GM18508 (cell line): ENCODE data around the gene MCRIP2.
"Not testable (repeated sequence)": the region's sequence is repeated elsewhere in the genome, so short reads cannot be mapped to it uniquely, and the experiment has no call there.

Source experiments
- ATAC-seq: cut with Tn5 transposase; IDR thresholded peaks from one replicate; pipeline ENCODE4 v1.9.1; 2021; ENCODE audit warnings: moderate number of reproducible peaks; ENCODE audit not compliant: insufficient read depth, unreplicated experiment

Gene MCRIP2

DNA sequence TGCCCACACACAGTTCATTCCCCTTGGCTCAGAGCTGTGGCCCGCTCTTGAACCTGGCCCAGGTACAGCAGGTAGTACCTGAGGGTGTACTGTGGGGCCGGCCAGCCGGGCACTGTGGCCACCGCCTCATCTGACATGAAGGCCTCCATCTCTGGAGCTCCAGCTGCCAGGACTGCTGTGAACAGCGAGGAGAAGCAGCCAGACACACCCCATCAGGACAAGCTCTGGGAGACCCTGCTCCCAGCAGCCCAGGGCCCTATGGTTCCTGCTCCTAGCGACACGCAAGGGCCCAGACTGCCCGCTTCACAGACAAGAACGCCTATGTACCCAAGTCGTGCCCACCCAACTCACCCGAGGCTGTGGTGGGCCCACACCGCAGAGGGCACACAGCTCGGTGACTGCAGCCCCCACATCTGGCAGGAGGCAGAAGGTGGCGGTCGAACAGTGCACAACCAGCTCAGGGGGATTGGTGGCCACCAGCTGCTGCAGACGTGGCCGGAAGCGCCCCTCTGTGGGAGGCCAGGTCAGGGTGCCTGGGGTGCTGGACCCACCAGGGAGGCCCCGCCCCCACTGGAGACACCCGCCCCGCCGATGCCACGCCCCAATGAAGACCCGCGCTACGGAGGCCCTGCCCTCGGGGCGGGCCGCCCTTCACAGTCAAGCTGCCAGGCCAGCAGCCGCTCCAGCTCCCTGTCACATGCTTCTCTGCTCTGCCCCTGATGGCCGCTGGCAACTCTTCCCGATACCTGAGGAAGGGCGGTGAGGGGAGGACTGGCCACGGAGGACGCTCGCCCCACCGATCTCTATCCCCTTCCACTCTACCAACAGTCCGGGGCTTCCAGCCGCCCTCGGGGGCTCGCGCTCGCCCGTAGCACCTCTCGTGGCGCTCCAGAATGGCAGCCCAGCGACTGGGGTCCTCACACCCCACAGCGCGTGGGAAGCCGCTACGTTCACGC is 37.5 kb downstream of the MCRIP2 start:
- no peak for ATAC-seq

DNA sequence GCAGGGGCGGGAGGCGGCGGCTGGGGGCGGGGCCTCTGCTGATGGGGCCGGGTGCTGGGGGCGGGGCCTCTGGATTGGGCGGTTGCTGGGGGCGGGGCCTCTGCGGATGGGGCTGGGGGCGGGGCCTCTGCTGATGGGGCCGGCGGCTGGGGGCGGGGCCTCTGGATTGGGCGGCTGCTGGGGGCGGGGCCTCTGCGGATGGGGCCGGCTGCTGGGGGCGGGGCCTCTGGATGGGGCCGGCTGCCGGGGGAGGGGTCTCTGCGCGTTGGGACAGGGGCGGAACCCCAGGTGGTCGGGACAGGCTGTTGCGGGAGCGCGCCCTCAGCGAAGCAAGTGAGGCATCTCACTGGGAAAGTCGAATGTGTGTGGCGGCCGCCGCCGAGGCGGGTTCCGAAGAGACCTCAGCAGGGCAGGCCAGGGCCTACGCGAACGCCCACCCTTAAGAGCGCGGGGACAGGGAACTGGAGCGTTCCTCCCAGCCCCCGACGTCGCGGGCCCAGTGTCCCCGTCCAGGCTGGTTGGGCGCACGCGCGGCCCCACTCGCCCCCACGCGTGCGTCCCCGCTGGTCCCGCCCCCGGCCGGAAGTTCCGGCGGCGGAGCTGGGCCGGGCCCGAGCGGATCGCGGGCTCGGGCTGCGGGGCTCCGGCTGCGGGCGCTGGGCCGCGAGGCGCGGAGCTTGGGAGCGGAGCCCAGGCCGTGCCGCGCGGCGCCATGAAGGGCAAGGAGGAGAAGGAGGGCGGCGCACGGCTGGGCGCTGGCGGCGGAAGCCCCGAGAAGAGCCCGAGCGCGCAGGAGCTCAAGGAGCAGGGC is 38.4 kb downstream of the MCRIP2 start, which contains the start of gene STUB1:
STUB1 (plus strand) TSS at position 597 of the 811 bp plus-strand sequence; CDS start at position 713, 116 bp downstream.
- no peak for ATAC-seq

DNA sequence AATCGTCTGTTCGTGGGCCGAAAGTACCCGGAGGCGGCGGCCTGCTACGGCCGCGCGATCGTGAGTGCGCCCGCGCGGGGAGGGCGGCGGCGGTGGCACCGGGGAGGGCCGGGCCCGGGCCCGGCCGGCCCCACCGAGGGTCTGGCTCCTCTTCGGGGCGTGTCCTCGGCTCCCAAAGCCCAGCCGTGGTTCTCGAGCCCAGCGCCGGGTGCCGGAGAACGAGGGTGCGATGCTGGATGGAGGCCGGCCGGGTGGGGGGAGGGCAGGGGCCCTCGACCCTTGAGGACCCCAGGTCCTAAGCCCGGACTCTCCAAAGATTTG is 39.0 kb downstream of the MCRIP2 start:
- ATAC-seq, result no peak

DNA sequence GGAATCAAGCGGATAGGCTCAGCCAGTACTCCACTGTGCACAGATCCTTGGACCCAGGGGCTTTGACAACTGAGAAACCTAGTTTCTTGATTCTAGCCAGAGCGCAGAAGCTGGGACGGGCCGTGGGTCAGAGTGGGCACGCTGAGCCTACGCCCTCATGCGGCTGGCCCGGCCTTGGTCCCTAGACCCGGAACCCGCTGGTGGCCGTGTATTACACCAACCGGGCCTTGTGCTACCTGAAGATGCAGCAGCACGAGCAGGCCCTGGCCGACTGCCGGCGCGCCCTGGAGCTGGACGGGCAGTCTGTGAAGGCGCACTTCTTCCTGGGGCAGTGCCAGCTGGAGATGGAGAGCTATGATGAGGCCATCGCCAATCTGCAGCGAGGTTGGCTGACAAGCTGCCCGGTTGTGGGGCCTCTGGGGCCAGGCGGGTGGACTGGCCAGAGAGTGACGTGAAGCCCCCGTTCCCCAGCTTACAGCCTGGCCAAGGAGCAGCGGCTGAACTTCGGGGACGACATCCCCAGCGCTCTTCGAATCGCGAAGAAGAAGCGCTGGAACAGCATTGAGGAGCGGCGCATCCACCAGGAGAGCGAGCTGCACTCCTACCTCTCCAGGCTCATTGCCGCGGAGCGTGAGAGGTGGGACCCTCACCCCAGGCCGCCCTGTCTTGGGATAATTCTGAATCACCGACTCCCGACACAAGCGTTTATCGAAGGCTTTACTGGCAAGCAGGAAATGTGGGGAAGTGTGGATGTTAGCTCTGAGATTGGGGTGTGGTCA is 39.5 kb downstream of the MCRIP2 start:
- no peak for ATAC-seq

DNA sequence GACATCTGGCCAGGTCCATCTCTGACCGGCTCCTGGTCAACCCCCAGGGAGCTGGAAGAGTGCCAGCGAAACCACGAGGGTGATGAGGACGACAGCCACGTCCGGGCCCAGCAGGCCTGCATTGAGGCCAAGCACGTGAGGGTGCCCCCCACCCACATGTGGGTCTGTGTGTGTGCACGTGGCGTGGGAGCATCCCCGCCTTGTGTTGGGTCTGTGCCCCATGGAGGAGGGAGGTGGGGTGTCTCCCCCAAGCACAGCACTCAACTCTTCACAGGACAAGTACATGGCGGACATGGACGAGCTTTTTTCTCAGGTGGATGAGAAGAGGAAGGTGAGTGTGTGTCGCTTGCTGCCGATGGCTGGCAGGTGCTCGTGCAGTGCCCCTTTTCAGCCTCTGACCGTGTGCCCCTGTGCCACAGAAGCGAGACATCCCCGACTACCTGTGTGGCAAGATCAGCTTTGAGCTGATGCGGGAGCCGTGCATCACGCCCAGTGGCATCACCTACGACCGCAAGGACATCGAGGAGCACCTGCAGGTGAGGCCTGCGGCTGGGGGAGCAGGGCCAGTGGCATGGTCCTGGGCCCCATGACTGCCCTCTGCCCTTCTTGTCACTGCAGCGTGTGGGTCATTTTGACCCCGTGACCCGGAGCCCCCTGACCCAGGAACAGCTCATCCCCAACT is 40.3 kb downstream of the MCRIP2 start:
- ATAC-seq, result no peak

DNA sequence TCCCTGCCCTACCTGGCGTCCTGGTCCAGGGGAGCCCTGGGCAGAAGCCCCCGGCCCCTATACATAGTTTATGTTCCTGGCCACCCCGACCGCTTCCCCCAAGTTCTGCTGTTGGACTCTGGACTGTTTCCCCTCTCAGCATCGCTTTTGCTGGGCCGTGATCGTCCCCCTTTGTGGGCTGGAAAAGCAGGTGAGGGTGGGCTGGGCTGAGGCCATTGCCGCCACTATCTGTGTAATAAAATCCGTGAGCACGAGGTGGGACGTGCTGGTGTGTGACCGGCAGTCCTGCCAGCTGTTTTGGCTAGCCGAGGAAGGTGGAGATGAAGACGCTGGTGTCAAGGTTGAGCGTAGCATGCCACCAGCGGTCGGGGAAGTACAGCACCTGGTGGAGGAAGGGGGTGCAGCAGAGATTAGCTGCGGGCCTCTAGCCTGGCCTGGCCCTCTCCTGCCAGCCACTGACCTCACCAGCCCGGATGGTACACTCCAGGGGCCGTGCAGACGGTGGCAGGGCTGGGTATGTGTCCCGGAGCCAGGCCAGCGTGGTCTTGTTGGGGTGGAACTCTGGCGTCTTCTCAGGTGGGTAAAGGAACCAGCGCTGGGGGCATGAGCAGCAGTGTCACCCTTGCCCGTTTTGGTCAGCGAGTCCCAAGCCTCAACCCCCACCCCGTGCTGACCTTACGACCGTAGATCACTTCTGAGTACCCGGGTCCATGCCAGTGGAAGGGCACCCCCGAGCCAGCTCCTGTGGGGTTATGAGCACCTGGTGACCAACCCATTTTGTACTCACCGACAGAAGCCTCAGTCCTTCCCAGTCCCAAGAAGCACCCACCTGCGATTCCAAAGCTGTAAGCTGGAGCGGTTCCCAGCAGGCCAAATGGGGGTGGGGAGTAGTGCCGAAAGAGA is 41.1 kb downstream of the MCRIP2 start:
- ATAC-seq, result no peak

DNA sequence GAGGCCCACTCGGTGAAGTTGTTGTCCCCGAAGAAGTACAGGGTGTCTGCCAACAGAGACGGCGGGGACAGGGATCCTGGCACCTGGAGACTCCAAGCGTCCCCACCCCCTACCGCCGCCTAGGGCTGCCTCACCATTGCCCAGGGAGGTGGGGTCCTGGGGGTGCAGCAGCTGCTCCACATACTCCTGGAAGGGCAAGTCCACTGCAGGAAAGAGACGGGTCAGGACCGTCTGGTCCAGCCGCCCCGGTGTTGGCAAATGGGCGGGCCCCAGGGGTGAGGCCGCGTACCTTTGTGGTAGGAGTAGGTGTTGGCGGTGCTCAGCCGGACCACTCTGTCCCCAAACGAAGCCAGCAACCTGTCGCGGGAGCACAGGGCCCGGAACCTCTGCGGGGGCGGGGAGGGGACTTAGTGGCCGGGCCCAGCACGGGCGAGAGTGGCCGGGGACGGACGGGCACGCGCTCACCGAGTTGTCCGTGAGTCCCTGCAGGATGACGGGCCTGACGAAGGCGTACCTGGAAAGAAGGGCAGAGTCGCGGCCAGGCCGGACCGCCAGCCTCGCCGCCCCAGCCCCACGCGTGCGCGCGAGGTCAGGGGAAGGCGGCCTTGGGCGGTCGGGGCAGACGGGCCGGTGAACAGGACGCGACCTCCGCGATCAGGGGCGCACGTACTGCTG is 41.9 kb downstream of the MCRIP2 start:
- no peak for ATAC-seq

DNA sequence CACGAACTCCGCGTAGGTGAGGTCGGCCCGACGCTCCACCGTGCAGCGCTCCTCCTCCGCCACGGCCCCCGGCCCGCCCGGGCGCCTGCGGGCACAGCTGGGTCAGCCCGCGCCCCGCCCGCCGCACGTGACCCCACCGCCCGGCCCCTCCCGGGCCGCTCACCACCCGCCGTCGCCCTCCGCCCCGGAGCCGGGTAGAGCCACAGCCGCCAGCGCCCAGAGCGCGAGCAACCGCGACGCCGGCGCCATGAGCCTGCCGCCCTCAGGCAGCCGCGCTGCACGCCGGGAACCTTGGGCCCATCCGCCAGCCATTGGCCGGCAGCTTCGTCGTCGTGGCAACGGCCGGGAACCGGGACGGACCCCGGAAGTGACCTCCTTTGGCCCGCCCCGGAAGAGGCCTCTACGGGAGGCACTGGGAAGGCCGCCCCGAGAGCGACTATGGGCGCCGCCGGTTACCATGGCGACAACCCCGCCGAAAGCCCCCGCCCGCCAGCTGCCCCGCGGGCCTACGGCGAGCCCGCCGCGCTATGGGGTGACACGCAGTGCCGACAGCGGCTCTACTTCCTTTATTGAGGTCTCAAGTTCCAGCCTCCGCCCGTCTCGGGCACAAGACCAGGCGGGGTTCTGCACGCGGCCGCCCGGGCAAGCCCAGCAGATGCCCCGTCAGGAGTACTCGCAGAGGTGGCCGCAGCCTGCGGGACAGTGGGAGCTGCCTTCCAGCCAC is 42.6 kb downstream of the MCRIP2 start, which contains the start of gene JMJD8:
JMJD8 (minus strand) TSS at position 264 of the 724 bp plus-strand sequence; CDS start at position 249, 15 bp downstream.
- peak; percentile 52 for ATAC-seq

DNA sequence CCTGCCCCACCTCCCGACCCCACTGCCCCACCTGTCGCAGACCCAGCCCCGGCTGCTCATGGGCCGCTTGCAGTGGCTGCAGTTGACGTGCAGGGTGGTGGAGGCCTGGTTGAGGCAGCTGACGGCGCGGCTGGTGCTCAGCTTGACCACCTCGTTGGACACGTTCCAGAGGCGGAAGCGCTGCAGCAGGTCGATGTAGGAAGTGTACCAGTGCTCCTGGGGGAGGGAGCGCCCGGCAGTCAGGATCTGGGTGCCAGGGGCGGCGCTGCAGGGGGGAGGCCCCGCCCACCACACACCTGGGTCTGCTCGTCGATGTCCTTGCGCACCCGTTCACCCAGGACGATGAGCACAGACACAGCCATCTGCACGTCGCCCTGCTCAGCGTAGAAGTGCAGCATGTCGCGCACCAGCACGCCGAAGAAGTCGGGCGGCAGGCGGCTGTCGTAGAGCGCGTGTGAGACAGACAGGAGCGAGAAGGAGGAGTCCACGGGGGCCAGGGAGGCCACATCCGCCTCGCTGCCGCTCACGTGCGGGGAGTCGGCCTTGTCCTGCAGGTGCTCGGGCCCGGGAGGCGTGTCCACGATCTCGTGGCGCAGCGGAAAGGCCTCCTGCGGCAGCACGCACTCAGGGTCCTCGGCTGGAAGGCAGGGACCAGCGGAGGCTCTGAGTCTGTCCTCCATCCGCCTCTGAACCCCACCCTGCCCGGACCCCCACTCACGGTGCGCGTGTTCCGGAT is 43.5 kb downstream of the MCRIP2 start:
- ATAC-seq, result no peak

DNA sequence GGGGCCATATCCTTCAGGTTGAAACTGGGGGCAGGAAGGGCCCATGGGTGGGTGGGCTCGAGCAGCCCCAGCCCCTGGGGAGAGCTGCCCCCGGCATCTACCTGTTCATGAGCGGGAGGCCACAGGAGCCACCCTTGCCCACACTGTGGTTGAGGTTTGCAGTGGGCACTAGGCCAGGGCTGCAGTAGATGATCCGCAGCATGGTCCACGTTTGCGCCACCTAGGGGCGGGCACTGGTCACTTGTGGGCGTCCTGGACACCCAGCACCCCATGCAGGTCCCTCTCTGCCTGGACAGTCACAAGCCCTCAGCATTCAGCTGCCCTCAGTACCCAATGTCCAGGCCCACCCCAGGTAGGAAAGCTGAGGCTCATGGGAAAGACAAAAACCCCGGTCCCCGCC is 44.3 kb downstream of the MCRIP2 start:
- no peak for ATAC-seq

DNA sequence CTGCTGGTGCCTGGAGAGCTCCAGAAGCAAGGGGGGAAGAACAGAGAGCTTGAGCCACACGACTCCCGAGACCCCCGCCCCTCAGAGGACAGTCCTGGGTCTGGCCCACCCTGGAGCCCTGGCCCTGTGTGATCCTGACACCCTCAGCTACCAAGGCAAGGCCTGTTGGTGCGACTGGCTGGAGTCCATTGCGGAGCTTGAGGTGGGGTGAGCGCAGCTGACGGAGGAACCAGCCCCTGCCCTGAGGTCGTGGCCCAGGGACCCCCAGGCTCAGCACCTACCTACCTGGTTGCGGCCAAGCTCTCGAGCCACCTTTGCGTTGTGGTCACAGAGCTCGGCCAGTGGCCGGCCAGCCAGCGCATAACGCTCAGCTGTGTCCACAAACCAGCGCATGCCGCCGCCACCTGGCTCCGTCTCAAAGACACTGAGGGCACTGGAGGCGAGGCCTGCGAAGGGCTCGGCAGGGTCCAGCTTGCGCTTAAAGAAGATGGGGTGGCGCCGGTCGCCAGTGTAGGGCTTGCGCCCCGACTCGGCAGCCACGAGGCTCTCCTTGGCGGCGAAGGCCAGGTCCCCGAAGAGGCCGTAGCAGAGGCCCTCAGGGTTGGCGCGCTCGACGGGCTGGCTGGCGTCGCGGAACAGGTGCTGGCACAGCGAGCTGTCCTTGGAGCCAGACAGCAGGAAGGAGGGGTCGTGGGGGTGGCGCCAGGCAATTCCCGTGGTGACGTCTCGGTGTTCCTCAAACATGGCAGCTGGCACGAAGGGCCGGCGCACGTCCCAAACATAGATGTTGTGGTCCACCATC is 45.0 kb downstream of the MCRIP2 start:
- no peak for ATAC-seq

DNA sequence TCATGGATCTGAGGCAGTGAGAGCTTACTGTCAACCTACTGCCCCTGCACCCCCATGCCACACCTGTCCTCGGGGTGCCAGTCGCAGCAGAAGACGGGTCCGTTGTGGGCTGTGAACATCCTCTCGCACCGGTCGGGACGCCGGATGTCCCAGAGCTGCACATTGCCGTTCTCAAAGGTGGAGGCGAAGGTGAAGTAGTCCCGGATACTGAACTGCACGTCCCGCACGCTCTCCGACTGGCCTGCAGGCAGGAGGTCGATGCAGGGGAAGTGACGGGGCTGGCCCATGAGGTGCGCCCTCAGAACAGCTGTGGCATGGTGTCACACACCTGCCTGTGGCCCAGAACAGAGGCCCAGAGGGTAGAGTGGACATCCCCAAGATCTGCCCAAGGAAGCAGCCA is 45.9 kb downstream of the MCRIP2 start:
- ATAC-seq, result no peak

DNA sequence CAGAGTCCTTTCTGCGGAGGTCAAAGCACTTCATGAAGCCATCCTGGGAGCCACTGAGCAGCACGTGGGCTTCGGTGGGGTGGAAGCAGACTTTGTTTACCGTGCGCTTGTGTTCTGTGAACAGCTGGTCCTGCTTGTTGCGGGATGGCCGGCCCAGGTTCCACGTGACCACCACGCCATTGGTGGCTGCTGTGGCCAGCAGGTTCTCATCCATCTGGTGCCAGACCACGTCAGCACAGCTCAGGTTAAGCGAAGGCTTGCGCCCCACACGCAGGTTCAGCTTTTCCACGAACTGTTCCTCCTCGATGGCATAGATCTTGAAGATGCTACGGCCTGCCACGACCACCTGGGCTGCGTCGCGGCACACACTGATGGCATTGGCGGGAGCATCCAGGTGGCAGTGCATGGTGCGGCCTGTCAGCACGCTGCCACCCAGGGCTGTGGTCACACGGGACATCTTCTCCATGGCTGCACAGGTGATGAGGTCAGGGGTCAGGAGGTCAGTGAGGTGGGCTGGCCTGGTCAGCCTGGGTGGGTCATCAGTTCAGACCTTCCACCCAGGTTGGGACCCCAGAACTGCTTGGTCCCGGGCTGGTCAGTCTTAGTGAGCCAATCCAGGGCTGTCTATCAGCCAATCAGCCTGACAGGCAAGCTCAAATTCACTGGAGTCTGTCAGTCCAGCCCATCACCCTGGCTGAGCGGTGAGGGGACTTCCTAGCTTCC is 47.7 kb downstream of the MCRIP2 start:
- ATAC-seq, result no peak

DNA sequence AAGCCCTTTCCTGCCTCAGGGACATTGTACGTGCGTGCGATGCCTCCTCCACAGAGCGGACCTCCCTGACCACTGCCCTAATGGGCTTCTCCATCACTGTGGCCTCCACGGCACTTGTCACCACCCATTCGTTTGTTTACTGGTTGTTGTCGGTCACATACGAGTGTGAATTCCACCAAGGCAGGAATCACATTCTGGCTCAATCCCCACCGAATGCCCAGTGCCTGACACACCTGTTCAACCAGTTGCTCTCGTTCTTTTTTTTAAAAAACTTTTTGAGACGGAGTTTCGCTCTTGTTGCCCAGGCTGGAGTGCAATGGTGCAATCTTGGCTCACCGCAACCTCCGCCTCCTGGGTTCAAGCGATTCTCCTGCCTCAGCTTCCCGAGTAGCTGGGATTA is 49.6 kb downstream of the MCRIP2 start:
- ATAC-seq, result not testable (repeated sequence)

DNA sequence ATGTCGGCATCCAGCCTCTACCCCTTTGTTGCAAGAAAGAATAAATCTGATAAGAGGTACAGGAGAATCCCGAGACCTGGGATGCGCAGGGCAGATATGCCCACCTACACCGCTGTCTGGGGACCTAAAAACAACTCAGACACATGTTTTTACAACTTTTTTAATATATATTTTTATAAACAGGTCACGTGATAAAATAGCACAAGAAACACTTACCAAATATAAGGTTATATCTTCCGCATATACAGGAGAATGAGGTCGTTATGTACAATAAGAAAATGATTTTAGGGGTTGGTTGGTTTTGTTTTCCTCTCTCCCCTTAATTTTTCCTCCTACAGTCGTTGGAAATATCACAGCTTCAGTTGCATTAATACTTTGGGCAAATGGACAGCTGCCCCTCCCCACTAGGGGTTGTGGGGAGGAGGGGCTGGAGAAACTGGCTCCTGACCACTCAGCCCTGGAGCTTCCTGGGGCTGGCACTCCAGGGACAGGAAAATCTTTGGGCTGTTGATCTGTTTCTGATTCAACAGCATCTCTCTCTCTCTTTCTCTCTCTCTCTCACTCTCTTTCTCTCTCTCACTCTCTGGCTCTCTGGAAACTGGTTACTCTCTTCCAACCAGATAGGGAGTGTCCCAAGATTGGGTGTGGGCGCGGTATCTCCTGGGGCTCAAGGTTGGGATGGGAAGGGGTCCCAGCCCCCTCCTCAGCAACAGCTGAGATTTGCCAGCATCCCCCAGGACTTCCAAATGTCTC is 50.9 kb downstream of the MCRIP2 start:
- no peak for ATAC-seq
